GDM1 (cell line): ENCODE measurements around the gene ARFGAP3.

ENCODE experiments used
- DNase-seq: peaks from one replicate; lab custom pipeline; 2025; lab: John Stamatoyannopoulos, UW

Gene ARFGAP3

DNA sequence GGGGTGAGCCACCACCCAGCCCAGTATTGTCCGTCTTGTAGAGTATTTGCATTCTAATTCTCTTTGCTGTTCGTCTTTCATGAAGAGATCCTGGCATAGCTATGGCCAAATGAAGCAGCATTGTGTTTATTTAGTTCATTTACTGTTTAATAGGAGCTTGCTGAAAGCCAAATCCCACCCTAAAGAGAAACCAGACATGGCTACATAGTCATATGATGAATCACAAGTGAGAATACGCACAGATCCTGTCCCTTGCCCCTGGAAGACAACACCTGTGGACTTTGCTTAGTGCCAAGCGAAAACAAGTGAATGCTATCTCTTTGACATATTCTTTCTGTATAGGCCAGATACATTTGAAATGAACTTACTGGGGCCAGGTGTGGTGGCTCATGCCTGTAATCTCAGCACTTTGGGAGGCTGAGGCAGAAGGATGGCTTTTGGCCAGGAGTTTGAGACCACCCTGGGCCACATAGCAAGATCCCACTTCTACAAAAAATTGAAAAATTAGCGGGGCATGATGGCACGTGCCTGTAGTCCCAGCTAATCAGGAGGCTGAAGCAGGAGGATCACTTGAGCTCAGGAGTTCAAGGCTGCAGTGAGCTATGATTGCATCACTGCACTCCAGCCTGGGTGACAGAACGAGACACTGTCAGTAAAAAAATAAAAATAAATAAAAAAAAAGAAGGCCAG is 5.1 kb upstream of the ARFGAP3 start:
- DNase-seq: no peak

DNA sequence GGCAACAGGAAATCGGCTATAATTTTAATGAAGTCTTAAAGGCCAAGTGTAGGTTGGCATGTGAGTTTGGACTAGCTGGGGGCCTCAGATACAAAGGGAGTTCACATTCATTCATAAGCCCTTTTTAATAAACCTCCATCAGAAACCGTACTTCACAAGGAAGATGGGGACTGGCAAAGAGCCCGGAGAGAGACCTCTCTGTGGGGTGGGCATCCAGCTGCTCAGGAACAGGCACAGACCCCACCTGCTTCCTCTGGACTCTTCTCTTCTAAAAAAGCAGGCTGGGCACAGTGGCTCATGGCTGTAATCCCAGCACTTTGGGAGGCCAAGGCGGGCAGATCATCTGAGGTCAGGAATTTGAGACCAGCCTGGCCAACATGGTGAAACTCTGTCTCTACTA is 3.9 kb upstream of the ARFGAP3 start:
- no peak for DNase-seq

DNA sequence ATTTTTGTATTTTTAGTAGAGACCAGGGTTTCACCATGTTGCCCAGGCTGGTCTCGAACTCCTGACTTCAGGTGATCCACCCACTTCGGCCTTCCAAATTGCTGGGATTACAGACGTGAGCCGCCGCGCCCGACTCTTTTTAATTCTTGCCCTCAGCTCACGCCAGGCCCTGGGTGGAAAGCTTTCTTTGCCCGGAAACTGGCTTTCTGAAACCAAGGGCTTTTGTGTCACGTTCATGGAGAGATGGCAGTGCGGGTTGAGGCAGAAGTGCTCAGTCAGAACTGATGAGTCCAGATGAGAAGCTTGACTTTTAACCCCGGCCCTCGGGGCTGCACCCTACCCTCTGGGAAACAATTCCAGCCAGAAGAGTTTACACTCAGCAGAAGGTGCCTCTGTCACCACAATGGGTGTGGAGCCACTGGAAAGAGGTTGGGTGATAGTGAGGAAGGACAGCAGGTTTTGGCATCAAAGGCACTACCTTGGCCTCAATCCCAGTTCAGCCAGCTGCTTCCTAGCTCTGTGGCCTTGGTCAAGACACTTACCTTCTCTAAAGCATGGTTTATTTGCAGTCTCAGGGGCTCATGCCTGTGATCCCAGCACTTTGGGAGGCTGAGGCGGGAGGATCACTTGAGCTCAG is 890 bp upstream of the ARFGAP3 start:
- DNase-seq: no peak

DNA sequence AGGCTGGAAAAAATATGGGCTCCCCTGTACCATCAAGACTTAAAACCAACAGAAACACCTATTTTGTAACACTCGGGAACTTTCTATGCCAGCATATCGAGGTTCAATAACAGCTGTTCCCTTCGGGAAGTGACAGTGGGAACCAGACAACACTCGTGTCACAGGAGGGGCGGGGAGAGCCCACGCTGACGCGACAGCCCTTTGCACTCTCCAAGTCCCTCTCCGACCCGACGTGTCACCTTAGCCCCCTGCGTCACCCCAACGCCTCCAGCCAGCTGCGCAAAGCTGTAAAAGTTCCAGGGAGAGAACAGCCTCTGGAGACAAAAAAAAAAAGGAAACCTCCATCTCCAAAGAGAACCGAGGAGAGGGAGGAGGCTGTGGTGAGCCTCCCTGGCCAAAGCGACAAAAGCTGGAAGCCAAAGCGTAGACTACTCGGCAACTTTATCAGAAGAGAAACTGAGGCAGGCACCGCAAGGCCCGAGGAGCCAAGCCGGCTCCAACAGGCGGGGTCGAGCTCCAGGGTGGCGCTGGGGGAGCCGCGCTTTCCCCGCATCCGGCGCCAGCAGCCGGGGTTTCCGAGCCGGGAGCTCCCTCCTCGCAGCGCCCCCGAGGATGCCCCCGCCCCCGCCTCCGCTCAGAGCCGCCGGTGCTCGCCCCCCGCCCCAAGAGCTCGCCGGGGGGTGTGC is 751 bp downstream of the ARFGAP3 start:
- peak; percentile 25 for DNase-seq

DNA sequence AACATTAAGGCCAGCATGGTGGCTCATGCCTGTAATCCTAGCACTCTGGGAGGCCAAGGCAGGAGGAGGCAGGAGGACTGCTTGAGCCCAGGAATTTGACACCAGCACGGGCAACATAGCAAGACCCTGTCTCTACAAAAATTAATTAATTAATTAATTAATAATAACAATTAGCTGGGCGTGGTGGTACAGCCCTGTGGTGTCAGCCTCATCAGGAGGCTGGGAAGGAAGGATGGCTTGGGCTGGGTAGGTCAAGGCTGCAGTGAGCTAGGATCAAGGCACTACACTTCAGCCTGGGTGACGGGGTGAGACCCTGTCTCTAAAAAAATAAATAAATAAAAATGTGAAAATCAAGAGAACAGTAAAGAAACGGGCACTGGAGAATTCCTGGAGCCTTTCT is 1.4 kb downstream of the ARFGAP3 start:
- no peak for DNase-seq

DNA sequence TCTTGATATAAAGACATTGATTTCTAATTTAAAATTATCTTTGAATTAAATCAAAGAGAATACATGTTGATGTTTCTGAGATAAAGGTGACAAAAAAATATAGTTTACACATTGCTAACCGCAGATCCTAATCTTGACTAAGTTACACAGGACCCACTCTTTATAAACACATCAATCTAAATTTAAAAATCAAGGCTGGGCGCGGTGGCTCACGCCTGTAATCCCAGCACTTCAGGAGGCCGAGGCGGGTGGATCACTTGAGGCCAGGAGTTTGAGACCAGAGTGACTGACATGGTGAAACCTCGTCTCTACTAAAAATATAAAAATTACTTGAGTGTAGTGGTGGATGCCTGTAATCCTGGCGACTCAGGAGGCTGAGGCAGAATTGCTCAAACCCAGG is 1.9 kb downstream of the ARFGAP3 start:
- no peak for DNase-seq

DNA sequence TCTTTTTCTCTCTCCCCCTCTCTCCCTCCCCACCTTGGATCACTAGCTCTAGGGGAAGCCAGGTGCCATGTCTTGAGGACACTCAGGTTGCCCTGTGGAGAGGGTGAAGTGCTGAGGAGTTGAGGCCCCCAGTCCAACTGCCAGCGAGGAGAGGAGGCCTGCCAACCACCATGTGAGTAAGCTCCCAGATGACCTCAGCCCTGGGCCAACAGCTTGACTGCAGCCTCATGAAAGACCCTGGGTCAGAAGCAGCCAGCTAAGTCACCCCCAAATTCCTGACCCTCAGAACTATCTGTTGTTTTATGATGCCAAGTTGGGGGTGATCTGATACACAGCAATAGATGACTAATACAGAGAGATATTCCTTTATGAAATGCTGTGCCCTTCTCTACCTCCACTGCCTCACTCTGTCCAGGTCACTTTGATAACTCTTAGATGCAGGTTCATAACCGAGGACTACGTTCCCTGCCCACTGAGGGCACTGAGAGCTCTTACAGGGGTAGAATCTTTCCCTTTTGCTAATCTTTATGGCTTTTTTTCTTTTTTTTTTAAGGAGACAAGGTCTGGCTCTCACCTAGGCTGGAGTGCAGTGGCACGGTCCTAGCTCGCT is 8.0 kb downstream of the ARFGAP3 start:
- DNase-seq: no peak

DNA sequence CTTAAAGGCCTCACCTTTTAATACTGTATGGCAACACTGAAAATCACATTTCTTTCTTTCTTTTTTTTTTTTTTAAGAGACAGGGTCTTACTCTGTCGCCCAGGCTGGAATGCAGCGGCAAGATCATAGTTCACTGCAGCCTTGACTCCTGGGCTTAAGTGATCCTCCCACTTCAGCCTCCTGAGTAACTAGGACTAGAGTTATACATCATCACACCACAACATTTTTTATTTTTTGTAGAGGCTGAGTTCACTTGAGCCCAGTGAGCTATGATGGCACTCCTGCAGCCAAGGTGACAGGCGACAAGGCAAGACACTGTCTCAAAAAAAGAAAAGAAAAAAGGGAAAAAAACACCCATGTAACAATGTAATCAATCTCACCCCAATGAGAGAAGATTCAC is 10.0 kb downstream of the ARFGAP3 start:
- no peak for DNase-seq

DNA sequence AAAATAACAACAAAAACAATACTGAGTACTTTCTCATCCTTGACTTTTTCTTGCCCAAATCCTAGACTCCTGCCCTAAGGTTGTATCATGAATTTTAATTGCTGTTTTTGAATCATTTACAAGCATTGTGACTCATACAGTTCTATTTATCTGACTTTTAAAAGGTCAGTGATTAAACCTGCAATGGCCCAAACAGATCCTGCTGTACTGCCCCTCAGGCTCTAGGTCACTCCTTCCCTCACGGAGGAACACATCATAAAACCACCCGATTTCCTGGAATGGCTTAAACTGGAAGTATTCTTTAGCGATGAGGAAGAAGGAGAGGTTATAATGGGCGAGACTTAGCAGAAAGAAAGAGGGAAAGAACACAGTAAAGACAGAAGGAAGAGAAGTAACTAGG is 12.3 kb downstream of the ARFGAP3 start:
- no peak for DNase-seq

DNA sequence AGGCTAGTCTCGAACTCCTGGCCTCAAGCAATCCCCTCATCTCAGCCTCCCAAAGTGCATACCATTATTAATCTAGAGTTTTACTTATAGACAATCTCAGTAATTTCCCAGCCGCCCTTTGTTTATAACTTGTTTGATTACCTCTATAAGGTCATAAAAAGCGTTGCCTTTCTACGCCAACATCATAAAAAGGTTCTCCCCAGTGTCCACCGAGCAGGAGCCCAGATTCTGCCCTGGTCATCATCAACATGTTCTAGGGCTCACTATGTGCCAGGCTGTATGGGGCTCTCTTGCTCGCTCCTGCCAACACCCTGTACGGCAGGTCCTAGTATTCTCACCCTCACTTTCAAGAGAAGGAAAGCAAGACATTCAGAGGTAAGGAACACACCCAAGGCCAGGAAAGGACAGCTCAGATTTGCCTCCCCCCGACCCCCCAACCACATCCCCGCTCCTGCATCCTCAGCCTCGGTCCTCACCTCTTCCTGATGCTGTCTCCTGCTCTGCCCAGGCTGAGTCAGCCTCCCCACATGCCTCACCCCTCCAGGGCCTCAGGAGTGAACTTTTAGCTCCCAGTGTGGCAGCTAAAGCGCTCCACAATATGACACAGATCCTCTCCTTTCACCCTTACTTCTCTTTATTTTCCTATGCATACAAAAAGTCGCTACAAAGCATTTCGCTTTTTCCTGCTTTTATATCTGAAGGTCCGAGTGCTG is 14.3 kb downstream of the ARFGAP3 start:
- DNase-seq: no peak

DNA sequence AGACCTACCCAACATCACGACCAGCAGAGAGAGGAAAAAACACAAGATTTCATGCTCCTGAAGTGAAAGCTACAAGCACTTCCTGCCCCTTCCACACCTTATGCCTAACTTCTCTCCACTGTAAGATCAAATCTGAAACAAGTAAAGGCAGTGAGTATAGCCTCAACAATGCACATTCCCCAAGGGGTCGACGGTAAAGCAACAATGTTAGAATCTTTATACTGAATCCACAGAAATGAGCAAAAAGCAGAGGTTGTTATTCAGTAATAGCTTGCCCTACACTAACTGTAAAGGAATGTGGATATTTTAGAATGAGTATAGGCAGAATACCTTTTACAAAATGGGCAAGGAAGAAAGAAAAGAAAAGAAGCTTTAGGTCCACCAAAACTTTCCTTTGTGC is 15.6 kb downstream of the ARFGAP3 start:
- no peak for DNase-seq

DNA sequence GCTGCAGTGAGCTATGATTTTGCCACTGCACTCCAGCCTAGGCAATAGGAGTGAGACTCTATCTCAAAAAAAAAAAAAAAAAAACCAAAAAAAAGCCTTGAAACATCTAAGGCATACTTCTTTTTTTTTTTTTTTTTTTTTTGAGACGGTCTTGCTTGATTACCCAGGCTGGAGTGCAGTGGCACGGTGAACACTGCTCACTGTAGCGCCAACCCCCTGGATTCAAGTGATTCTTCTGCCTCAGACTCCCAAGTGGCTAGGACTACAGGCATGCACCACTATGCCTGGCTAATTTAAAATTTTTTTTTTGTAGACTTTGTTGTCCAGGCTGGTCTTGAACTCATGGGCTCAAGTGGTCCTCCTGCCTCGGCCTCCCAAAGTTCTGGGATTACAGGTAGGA is 19.5 kb downstream of the ARFGAP3 start:
- DNase-seq: no peak

DNA sequence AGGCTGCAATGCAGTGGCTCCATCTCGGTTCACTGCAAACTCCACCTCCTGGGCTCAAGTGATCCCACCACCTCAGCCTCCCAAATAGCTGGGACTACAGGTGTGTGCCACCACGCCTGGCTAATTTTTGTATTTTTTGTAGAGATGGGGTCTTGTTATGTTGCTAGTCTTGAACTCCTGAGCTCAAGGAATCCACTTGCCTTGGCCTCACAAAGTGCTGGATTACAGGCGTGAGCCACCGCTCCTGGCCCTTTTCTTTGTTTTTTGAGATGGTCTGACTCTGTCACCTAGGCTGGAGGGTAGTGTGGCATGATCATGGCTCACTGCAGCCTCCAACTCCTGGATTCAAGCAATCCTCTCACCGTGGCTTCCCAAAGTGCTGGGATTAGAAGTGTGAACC is 21.0 kb downstream of the ARFGAP3 start:
- DNase-seq: no peak

DNA sequence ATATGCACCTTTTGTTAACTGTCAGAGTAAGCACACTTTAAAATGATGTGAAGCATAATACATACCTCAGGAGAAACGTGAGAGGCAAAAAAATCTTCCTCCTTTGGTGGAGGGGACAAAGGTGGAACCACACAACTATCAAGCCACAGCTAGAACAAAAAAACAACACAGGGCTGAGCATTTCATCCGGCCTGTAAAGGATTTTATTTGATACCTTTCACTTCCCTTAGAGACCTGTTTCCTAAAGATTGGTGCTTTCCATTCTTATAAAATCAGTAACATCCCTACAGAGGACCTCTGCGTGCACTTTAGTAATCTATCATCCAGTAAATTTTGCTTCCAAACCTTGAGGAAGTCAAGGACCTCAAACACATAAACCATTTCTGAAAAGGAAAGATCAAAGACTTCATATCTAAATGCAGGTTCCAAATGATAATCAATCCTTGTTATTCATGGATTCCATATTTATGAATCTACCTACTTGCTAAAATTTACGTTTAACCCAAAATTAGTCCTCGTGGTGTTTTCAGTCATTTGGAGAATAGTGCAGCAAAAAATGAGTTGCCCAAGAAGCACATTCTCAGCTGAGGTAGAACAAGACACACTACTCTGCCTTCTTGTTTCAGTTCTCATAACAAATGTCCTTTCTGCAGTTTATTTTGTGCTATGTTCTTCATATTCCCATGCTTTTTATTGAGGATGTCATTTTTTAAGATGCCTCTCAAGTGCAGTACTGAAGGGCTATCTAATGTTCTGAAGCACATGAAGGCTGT is 22.7 kb downstream of the ARFGAP3 start:
- no peak for DNase-seq

DNA sequence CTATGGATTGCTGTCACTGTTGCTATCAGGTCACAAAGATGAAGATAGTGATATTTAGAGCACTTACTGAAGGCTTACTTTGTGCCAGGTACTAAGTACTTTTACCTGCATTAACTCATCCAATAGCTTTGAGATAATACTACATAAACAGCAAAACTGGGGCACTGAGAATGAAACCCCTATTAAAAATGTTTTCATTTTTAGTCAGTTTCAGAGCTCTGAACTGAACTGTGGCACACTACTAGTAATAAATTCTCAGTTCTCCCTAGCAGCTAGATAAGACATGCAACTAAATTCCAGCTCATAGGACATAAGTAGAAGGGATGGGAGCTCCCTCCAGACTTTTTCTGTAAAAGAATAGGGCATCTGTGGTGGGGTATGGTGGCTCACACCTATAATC is 24.0 kb downstream of the ARFGAP3 start:
- DNase-seq: no peak

DNA sequence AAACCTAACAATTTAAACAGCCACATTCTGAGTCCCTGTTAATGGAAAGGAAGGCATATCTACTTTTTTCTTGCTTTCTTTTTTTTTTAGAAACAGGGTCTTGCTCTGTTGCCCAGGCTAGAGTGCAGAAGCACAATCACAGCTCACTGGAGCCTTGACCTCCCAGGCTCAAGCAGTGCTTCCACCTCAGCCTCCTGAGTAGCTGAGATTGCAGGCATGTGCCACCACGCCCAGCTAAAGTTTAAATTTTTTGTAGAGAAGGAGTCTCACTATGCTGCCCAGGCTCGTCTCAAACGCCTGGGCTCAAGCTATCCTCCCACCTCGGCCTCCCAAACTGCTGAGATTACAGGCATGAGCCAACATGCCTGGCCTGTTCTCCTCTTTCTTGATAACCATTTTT is 25.4 kb downstream of the ARFGAP3 start:
- DNase-seq: no peak

DNA sequence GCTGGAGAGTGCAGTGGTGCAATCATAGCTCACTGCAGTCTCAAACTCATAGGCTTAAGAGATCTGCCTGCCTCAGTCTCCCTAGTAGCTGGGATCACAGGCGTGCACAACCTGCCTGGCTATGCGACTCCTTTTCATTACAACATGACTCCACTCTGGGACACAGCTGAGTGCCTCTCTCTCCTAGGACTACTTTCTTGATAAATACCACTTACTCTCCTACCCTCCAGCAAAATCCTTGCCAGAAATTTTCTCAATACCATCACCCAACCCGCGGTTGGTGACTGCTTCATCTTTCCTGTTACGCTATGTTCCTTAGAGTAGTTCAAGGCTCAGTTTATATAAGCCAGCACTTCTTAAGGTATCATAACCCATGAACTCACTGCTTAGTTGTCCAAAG is 26.9 kb downstream of the ARFGAP3 start:
- DNase-seq: no peak

DNA sequence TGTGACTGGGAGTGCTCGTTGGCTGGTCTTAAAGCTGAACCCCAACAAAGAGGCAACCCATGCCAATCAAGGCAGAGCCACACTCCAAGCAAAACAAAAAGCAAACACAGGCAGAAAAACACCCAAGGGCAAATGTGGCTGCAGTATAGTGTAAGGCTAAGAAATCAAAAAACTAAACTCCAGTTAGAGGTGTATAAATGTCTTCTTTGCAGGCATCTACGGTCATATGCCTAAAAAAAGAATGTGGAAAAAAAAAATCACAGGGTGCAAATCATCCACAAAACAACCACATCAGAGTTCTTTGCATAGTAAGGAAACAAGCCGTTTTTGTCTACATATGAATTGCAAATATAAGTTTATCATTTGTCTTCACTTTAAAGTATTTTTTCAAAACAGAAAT is 27.8 kb downstream of the ARFGAP3 start:
- DNase-seq: no peak

DNA sequence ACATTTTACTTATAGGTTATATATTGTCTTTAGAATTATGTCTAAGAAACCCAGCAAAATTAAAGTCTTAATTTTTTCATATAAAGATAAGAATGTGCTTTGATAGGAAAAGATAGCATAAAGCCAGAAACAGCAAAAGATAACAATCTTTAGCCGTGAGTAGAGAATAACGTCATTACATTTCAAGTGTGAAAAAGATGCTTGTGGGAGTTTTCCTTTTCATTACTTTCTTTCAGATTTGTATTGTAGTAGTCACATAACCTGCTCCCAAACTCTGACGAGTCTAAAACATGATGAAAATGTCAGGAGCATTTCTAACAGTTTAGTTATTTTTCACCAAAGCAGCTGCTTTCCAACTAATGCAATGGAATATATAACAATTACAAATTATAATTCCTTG is 31.3 kb downstream of the ARFGAP3 start:
- no peak for DNase-seq

DNA sequence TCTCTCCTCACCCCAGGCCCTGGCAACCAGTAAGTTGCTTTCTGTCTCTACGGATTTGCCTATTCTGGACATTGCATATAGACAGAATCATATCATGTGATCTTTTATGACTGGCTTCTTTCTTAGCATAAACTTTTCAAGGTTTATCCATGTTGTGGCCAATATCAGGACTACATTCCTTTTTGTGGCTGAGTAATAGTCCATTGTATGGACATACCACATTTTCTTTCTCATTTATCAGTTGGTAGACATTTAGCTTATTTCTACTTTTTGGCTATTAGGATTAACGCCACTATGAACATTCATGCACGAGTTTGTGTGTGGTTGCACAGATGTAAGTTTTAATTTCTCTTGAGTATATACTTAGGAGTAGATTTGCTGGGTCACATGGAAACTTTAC is 35.7 kb downstream of the ARFGAP3 start:
- no peak for DNase-seq

DNA sequence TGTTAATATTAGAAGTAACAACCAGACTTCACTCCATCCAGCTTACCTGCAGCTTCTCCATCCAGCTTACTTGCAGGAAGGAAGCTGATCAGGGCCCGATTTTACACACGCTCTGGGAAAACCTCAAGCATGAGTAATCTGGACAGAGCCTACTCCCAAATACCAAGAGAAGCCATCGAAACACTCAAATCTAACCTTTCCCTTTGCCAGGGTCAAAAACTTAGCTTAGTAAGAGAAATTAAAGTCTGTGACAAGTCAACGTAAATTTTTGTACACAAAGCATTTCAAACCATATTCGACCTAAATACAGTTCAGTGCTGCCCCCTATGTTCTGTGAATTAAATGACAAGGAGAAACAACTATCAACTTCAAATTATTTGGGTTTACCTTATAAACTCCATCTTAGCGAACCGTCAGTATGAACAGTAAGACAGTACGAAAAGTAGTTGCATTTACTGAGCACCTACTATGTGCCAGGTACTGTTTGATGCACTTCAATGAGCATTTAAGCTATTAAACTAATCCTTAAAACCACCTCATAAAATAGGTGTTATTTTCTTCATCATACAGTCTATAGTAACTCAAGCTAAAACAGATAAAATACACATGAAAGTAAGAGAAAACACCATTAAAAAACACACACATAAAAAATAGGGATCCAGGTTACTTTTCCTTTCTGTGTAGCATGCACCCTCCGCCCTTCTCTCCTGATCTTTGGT is 36.9 kb downstream of the ARFGAP3 start:
- no peak for DNase-seq
